ENCODE measurements around the gene PLCB1.
A peak's percentile ranks its signal among the peaks of the same experiment; 100 is the strongest.
"Not testable (repeated sequence)": the region's sequence is repeated elsewhere in the genome, so short reads cannot be mapped to it uniquely, and the experiment has no call there.

Gene PLCB1

GRCh38 chr20:8131598-8132483 lies at the start of gene PLCB1:
Gene PLCB1 (plus strand): TSS chr20:8132266. CDS start chr20:8132652, 386 bp downstream.
- peak; percentile 78 to 83 for DNase-seq

- no peak for DNase-seq
These were observed 49.1 kb upstream of the PLCB1 start for GRCh38 chr20:8082989-8083388.

- no peak for DNase-seq
These were observed 42.4 kb upstream of the PLCB1 start for GRCh38 chr20:8089668-8090067.

- DNase-seq, result peak; percentile 13 to 62
These were observed 37.6 kb upstream of the PLCB1 start for GRCh38 chr20:8094415-8094818.

GRCh38 chr20:8094850-8095249 lies 37.2 kb upstream of the PLCB1 start:
- DNase-seq, result no peak

- no peak for DNase-seq
These were observed 36.2 kb upstream of the PLCB1 start for GRCh38 chr20:8095648-8096572.

- no peak for DNase-seq
These were observed 34.8 kb upstream of the PLCB1 start for GRCh38 chr20:8097307-8097706.

- no peak for DNase-seq
These were observed 27.8 kb upstream of the PLCB1 start for GRCh38 chr20:8104252-8104651.

- not testable (repeated sequence) for DNase-seq
These were observed 17.5 kb upstream of the PLCB1 start for GRCh38 chr20:8114612-8115011.

GRCh38 chr20:8115436-8115835 lies 16.6 kb upstream of the PLCB1 start:
- DNase-seq, result no peak

- DNase-seq, result no peak
These were observed 15.8 kb upstream of the PLCB1 start for GRCh38 chr20:8116067-8116811.

GRCh38 chr20:8117636-8118035 lies 14.4 kb upstream of the PLCB1 start:
- DNase-seq, result no peak

GRCh38 chr20:8118039-8118438 lies 14.0 kb upstream of the PLCB1 start:
- DNase-seq, result no peak

GRCh38 chr20:8118760-8119159 lies 13.3 kb upstream of the PLCB1 start:
- DNase-seq, result no peak

GRCh38 chr20:8121666-8122065 lies 10.4 kb upstream of the PLCB1 start:
- DNase-seq, result no peak

- no peak for DNase-seq
These were observed 7.4 kb upstream of the PLCB1 start for GRCh38 chr20:8124639-8125038.

- DNase-seq, result no peak
These were observed 5.9 kb upstream of the PLCB1 start for GRCh38 chr20:8126181-8126580.

- no peak for DNase-seq
These were observed 5.2 kb upstream of the PLCB1 start for GRCh38 chr20:8126841-8127378.

GRCh38 chr20:8127553-8128255 lies 4.4 kb upstream of the PLCB1 start:
- no peak for DNase-seq

- DNase-seq, result no peak
These were observed 3.6 kb upstream of the PLCB1 start for GRCh38 chr20:8128291-8129060.
